NCI-H526 (cell line): ENCODE data around the gene LLGL2.
"Not testable (repeated sequence)": the region's sequence is repeated elsewhere in the genome, so short reads cannot be mapped to it uniquely, and the experiment has no call there.

ENCODE experiments used
- DNase-seq, 2 experiments: peaks; one replicate each; lab custom pipeline; 2025; lab: John Stamatoyannopoulos, UW

LLGL2 gene

DNA sequence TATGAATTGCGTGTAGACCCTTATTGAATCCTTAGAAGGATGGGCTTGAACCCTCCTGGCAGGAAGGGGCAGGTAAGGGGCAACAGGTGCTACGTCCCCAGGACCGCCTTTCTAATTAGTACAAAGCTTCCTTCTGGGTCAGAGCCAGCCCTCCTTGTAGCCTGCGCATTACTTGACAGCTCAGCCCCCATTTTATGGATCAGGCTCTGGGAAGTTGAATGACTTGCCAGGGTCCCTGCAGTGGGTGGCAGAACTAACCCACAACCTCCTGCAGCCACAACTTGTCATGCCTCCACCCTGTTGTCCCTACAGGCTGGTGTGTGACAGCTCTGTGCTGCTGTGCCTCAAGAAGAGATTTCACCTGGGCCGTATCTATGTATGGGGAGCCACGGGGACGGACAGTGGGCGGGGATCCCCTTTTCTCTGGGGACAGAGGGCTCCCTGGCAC lies 64.8 kb downstream of the LLGL2 start:
- DNase-seq, result no peak

DNA sequence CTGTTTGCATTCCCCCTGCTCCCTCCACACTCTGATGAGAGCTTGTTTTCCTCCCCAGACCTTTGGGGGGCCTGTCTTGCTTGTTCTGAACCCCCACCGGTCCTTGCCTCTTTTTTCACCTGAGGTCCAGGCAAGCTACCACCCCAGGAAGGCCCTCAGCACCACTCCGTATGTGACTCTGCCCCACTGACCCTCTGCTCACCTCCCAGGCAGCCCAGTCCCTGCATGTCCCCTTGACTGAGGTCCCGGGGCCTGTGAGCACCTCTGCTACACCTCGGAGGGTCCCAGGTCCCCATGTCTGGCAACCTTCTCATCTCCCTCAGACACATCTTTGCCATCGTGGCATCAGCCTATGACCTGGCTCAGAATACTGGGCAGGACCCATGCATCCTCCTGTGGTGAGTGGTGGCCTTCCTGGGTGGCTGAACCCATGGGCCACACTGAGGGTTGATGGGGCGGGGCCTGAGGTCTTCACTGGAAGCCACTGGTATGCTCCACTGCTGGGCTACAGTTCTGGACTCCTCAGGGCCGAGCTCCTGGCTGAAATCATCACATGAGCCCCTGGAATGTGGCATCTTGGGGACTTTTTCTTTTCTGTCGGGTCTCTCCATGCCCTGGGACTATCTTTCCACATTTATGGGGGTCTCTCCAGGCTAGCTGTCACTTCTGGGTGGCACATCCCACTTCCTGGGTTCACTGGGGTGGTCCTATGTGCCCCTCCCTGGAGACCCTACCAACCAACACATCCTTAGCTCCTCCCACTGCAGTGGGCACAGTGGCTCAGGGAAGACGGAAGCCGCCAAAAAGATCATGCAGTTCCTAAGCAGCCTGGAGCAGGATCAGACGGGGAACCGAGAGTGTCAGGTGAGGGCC lies 65.6 kb downstream of the LLGL2 start:
- DNase-seq, result no peak

DNA sequence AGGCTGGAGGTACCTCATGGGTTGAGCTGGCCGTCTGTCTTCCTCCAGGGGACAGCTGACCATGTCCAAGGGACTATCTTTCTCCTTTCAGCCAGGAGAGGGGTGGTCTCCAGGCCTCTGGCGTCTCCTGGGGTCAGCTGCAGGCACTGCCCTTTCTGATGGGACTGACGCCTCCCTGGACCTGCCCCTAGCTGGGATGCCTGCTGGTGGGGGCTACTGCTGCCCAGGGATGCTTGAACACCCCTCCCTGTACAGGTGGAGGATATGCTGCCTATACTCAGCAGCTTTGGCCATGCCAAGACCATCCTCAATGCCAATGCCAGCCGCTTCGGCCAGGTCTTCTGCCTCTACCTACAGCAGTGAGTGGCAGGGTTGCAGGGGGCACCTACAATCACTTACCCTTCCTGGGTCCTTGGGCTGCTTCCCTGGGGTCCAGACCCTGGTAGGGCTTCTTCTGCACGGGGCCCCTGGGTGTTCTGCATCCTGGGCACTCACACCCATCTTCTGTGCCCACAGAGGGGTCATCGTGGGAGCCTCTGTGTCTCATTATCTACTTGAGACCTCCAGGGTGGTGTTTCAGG lies 66.3 kb downstream of the LLGL2 start:
- no peak for DNase-seq

GRCh38 chr17:75592348-75593020 lies 67.0 kb downstream of the LLGL2 start:
- no peak for DNase-seq

DNA sequence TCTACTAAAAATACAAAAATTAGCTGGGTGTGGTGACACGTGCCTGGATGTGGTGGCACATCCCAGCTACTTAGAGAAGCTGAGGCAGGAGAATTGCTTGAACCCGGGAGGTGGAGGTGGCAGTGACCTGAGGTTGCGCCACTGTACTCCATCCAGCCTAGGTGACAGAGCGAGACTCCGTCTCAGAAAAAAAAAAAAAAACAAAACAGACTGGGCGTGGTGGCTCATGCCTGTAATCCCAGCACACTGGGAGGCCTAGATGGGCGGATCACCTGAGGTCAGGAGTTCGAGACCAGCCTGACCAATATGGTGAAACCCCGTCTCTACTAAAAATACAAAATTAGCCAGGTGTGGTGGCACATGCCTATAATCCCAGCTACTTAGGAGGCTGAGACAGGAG lies 67.9 kb downstream of the LLGL2 start:
- DNase-seq, result not testable (repeated sequence)

- DNase-seq, result peak; percentile 17 to 57
Observed at GRCh38 chr17:75594499-75595283, 69.2 kb downstream of the LLGL2 start.

GRCh38 chr17:75595284-75595919 lies 69.9 kb downstream of the LLGL2 start:
- DNase-seq, result no peak

DNA sequence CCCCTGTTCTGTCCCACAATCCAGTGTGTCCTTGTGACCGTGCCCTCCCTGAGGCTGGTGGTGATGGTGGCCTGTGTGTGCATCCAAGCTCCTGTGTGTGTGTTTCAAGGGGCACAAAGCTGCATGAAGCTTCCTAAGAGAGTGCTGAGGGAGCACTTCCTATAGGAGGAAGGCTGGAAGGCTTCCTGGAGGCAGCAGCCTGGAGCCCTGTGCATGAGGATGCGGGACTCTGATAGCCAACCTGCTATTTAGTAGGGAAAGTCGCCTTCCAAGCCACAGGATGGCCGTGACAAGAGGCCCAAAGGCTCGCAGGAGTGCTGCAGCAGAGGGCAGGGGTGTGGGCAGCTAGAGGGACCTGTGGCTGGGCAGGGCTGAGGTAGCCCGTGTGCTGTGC lies 70.4 kb downstream of the LLGL2 start:
- no peak for DNase-seq

DNA sequence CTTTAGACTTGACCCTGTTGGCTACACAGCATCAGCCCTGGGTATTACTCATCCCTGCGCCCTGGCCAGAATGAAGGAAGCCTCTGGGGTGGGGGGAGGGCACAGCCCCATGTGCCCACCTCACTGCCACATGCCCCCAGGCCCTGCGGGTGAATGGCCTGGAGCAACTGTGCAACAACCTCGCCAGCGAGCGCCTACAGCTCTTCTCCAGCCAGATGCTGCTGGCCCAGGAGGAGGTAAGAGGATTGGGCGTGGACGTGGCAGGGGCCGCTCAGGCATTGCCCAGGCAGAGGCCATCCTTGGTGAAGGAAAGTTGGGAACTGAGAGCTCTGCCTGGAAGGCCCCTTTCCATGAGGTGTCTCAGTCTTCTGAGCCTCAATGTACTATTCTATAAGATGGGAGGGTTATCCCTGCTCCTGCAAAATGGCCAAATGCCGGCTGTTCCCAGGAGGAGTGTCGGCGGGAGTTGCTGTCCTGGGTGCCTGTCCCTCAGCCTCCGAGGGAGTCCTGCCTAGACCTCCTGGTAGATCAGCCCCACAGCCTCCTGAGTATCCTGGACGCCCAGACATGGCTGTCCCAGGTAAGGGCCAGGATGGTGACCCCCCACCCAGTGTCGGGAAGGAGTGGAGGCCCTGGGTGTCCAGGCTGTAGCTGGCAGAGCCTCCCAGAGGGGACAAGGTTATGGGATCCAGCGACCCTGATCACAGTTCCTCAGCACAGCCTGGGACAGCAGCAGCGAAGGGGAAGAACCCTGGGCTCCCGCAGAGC lies 71.0 kb downstream of the LLGL2 start:
- DNase-seq, result no peak

GRCh38 chr17:75601057-75601987 lies 75.8 kb downstream of the LLGL2 start:
- peak; percentile 55 to 73 for DNase-seq

DNA sequence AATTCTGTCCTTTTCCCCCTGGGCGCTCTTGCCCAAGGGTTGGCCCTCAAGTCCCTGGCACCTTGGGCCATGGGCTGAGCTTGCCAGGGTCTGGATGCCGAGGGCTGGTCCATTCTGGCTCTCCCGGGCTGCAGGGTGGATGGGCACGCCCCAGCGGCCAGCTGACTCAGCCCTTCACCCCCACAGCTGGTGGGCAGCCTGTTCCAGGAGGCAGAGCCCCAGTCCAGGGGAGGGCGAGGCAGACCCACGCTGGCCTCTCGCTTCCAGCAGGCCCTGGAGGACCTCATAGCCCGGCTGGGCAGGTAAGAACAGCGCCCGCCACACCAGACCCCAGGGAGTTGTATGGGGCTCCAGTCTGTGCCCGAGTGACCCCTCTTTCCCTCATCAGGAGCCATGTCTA lies 77.1 kb downstream of the LLGL2 start:
- DNase-seq, result no peak

DNA sequence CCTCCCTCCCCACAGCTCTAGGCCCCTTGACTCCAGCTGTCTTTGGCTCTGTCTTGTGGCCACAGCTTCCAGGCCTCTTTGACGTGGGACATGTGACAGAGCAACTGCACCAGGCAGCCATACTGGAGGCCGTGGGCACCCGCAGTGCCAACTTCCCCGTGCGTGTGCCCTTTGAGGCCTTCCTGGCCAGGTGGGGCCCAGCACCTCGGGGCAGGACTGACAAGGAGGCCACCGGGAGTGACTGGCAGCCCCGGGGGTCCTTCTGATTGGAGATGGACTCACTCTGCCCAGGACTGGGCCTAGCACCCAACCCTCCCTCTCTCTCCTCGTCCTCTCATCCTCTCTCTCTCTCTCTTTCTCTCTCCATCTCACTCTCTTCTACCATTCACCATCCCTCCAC lies 77.6 kb downstream of the LLGL2 start:
- DNase-seq, result no peak

DNA sequence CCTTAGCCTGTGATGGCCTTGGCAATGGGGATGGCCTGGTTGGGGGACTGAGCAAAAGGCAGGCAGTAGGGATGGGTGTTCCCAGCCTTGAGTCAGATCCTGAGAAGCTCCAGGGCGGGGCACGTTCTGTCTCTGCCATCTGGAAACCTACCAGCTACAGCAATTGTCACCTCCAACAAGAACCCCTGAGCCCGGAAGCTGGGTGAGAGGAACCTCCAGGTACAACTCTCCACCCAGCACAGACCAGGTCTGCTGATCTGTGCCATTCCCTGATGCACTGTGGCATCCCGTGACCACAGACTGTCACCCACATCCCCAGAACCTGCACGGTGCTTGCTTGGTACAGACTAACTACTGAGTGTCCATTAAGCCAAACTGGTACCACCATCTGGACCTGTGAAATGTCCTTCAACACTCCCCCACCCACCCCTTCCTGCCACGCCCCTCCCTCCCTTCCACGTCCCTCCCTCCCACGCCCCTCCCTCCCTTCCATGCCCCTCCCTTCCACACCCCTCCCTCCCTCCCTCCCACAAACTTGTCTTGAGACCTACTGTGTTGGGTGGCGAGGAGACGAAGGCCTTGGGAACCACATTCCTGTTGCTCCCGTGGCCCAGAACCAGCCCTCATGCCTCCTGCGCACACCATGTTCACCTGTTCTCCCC lies 78.7 kb downstream of the LLGL2 start:
- DNase-seq, result no peak

DNA sequence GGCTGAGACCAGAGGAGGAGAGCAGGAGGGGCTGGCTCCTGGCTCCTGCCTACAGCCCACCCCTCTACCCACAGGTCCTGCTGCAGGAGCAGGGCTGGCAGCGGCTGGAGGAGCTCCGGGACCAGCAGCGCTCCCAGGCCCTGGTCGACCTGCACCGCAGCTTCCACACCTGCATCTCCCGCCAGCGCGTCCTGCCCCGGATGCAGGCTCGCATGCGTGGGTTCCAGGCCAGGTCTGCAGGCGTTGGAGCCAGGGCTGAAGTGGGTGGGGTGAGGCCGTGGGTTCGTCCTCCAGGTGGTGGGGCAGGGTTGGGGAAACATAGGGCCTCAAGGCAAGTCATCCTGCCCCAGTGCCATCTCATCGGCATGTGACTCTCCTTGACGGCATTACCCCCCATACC lies 80.3 kb downstream of the LLGL2 start:
- DNase-seq, result no peak

GRCh38 chr17:75607086-75607485 lies 81.6 kb downstream of the LLGL2 start:
- DNase-seq, result no peak

- peak in 1 of 2 experiments; percentile 36 for DNase-seq
Observed at GRCh38 chr17:75610103-75610984, 84.8 kb downstream of the LLGL2 start.

- peak; percentile 19 to 53 for DNase-seq
Observed at GRCh38 chr17:75611851-75612429, 86.4 kb downstream of the LLGL2 start.
